Glomerular visceral epithelial cell (primary cell): ENCODE data around the gene ADD2.

Source experiments
- DNase-seq: peaks from one replicate; pipeline ENCODE4 v3.0.0-alpha.2; 2016; ENCODE audit errors: extremely low spot score

Gene ADD2

DNA sequence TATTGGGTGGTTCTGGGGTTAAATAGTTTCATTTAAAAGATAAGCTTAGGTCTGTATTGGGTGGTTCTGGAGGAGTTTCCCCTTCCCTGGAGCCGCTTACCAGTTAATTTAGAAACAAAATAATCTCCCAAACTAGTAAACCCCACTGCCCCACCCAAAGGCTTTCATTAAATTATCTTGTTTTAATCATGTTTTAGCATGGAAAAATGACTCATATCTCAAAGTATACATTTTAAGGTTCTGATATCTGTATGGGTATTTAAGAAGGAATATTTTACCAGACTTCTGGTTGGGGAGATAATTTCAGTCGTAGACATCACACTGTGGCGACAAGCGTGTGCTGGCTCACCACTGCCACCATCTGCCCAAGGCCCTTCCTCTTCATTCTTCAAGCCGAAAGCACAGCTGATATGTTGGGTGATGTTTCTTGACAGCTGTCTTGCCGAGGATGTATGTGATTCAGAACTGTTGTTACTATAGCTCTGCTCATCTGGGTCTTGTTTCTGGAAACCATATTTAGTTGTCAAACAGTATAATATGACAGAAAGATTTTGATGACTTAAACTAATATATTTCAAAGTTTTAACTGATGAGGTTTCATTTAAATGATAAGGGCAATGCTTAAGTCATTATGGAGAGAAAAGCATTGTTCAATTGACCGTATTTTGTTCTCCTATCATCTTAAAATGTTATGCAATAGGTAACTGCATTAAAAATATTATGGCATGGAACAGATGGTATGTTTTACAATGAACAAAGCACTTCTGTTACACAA is 17.3 kb upstream of the ADD2 start:
- no peak for DNase-seq

GRCh38 chr2:70784320-70784719 is 16.3 kb upstream of the ADD2 start:
- DNase-seq, result no peak

GRCh38 chr2:70779911-70780545 is 12.0 kb upstream of the ADD2 start:
- DNase-seq, result no peak

- DNase-seq, result no peak
Measured at GRCh38 chr2:70779491-70779890, 11.5 kb upstream of the ADD2 start.

GRCh38 chr2:70778676-70779075 is 10.7 kb upstream of the ADD2 start:
- DNase-seq, result no peak

DNA sequence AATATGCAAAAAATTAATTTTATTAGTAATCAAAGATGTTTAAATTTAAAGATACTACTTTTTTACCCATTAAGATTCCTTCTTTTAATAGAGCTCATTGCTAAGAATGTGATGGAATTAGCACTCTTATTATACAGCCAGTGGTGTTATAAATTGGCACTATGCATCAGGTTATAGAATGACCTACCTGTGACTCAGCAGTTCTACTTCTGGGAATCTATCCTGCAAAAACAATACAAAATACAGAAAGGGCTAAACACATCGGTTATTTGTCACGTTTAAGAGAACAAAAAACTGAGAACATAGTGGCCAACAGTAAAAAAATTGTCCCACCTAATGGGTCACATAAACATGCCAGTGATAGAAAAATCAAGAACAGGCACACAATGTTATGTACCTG is 9.4 kb upstream of the ADD2 start:
- DNase-seq, result no peak

- DNase-seq, result no peak
Measured at GRCh38 chr2:70776266-70776665, 8.3 kb upstream of the ADD2 start.

- no peak for DNase-seq
Measured at GRCh38 chr2:70775141-70775540, 7.1 kb upstream of the ADD2 start.

- no peak for DNase-seq
Measured at GRCh38 chr2:70772486-70773155, 4.6 kb upstream of the ADD2 start.

DNA sequence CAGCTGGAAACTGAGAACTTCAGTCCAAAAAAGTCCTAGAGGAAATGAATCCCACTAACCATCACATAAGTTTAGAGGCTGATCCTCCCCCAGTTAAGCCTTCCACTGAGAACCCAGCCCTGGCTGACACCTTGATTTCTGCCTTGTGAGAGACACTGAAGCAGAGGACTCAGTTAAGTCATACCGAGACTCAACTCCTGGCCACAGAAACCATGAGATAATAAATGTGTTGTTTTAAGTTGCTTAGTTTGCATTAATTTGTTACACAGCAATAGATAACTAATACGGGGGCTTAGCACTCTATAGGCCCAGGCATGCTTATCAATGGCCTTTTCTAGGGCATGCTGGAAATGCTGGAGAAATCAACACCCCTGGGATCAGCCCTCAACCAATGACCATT is 3.4 kb upstream of the ADD2 start:
- DNase-seq, result no peak

GRCh38 chr2:70769450-70769849 is 1.4 kb upstream of the ADD2 start:
- no peak for DNase-seq

DNA sequence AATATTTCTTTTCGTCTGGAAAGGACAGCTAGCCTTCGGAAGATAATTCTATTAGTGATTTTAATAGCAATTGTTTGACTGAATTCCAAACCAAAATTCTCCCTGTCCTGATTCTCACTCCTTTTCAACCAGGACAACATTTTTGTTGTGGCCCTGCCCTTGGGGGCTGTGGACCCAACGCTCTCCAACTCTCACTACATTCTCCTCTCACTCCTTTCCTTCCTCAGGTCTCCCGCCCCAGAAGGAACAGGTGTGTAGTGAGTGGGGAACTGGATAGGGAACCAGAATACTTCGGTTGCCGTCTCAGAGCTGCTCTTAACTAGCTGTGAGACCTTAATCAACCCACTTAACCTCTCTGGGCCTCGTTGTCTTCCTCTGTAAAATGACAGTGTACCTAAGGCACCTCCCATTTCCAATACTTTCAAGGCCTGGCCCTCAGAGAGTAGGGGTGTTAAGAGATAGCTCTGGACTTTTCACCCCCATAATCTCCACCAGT is 638 bp upstream of the ADD2 start:
- no peak for DNase-seq

GRCh38 chr2:70767079-70767698 is 811 bp downstream of the ADD2 start:
- DNase-seq, result no peak

- no peak for DNase-seq
Measured at GRCh38 chr2:70766357-70767078, 1.5 kb downstream of the ADD2 start.

DNA sequence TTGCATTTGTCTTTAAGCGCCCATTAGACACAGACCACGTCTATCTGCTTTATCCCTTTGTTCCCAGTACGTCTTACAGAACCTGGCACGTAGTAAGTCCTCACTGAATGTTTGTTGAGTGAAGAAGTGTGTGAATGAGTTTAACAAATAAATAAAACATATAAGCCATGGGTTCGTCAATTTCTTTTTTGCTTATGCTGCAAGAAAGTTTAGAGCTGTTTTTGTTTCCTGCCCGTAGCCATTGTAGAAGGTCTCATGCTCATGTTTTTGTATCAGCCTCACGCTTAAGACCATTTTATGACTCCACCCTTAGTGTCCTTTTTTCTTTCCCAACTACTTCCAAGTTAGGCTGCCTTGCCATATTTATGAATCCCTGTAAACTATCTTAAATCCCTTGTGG is 2.5 kb downstream of the ADD2 start:
- no peak for DNase-seq

GRCh38 chr2:70759446-70759845 is 8.6 kb downstream of the ADD2 start:
- no peak for DNase-seq

DNA sequence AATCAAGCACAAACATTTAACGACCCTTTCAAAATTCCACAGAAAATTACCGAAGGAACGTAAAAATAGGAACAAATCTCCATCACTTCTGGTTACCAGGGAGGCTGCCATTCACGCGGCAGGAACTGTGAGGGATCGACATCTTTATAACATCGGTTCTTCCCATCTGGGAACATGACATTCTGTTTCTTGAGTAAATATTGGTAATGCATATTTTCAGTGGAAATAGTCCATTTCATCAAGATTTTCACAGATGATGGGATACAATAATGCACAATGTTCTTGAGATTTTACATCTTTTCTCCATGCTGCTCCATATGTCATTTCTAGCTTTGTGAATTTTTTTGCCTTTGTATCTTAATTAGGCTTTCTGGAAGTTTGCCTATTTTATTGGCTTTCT is 10.0 kb downstream of the ADD2 start:
- DNase-seq, result no peak

DNA sequence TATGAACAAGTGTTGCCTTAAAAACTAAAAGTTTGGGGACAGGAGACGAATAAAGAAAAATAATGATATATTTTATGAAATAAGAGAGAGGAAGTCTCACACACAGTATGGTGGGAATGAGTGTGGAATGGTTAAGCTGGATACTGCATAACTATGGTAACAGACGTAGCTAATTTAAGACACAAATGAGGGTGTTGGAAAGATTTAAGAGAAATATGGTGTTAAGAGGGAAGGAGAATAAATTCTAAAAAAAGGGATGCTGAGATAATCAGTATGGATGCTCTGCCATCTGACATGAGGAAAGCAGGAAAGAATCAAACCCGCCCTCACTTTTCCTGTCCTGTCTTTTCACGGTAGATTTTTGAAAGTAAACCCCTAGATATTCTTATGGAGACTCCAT is 10.6 kb downstream of the ADD2 start:
- DNase-seq, result no peak

GRCh38 chr2:70756128-70756527 is 11.9 kb downstream of the ADD2 start:
- DNase-seq, result no peak

DNA sequence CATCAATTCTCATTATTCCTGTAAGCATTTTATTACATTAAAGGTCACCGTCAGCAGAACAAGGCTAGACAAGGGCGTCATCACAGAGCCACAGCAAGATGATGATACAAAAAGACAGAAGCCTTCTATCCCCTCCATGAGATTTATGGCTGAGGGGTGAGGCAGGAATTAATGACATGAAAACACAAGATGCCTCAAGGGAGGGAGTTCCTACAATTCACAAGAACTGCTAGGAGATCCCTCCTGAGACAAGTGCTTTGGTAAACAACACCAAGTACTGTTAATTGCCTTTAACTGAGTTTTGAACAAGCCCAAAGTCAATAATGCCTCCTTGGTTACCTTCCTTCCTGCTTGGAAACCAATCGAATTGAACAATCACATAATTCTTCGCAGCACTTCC is 14.1 kb downstream of the ADD2 start:
- no peak for DNase-seq

GRCh38 chr2:70753031-70753430 is 15.0 kb downstream of the ADD2 start:
- DNase-seq, result no peak

- no peak for DNase-seq
Measured at GRCh38 chr2:70752396-70752795, 15.6 kb downstream of the ADD2 start.
